H1 (cell line): ENCODE results near the gene SLC38A8.

ENCODE experiments used
- BRCA1 ChIP-seq: IDR thresholded peaks from 2 replicates; pipeline ENCODE4 v1.6.1; 2012; ENCODE audit warnings: low read depth, low read length, improper control_type of control experiment
- CREB1 ChIP-seq: IDR thresholded peaks from 2 replicates; pipeline ENCODE4 v1.6.1; 2012; ENCODE audit warnings: inconsistent platforms
- EZH2 ChIP-seq: fragments of 200-600 bp; sonication (generic); IDR thresholded peaks from 2 replicates; pipeline ENCODE4 v1.7.1; 2012; ENCODE audit warnings: low read depth, mild to moderate bottlenecking, moderate library complexity, low read length, inconsistent platforms; ENCODE audit not compliant: severe bottlenecking
- GTF2F1 ChIP-seq: IDR thresholded peaks from 2 replicates; pipeline ENCODE4 v1.6.1; 2012; ENCODE audit warnings: low read depth, low read length, improper control_type of control experiment, borderline replicate concordance
- HDAC6 ChIP-seq: IDR thresholded peaks from one replicate; pipeline ENCODE4 v1.7.1; 2012; ENCODE audit warnings: low read depth, mild to moderate bottlenecking, inconsistent platforms, low read length, moderate library complexity
- KDM1A ChIP-seq: fragments of 200-600, 300-600 bp; sonication (generic); IDR thresholded peaks from 2 replicates; pipeline ENCODE4 v1.7.1; 2016; ENCODE audit warnings: mild to moderate bottlenecking, low read length, borderline replicate concordance
- NRF1 ChIP-seq: IDR thresholded peaks from 2 replicates; pipeline ENCODE4 v1.6.1; 2011; ENCODE audit warnings: mild to moderate bottlenecking, low read depth, low read length, improper control_type of control experiment
- RFX5 ChIP-seq: IDR thresholded peaks from 2 replicates; pipeline ENCODE4 v1.6.1; 2011; ENCODE audit warnings: low read depth, low read length, improper control_type of control experiment, borderline replicate concordance
- RNF2 ChIP-seq: fragments of 200-900, 300-1000 bp; sonication (generic); IDR thresholded peaks from 2 replicates; pipeline ENCODE4 v1.7.1; 2016; ENCODE audit warnings: borderline replicate concordance, low read depth, mild to moderate bottlenecking, antibody characterized with exemption, low read length; ENCODE audit not compliant: poor library complexity, severe bottlenecking; ENCODE audit errors: missing control alignments
- SAP30 ChIP-seq: fragments of 300-600 bp; sonication (generic); IDR thresholded peaks from 2 replicates; pipeline ENCODE4 v1.7.1; 2012; ENCODE audit warnings: low read length, moderate library complexity, mild to moderate bottlenecking, inconsistent platforms; ENCODE audit not compliant: insufficient read depth, insufficient replicate concordance
- SP4 ChIP-seq: IDR thresholded peaks from 2 replicates; pipeline ENCODE4 v1.6.1; 2012; ENCODE audit warnings: low read length, inconsistent platforms
- TF ChIP-seq, protein P1 (sequence below), 3 experiments: IDR thresholded peaks; 1 replicate in 2 of 3; 2 replicates in 1 of 3; pipeline versions ENCODE4 v1.5.1 to v1.6.1; 2011; ENCODE audit warnings: low read length in 3 of 3, mild to moderate bottlenecking in 3 of 3, inconsistent platforms in 2 of 3, low read depth in 1 of 3, moderate library complexity in 1 of 3; ENCODE audit not compliant: insufficient read depth in 1 of 3; ENCODE audit errors: control extremely low read depth in 1 of 3

DNA sequence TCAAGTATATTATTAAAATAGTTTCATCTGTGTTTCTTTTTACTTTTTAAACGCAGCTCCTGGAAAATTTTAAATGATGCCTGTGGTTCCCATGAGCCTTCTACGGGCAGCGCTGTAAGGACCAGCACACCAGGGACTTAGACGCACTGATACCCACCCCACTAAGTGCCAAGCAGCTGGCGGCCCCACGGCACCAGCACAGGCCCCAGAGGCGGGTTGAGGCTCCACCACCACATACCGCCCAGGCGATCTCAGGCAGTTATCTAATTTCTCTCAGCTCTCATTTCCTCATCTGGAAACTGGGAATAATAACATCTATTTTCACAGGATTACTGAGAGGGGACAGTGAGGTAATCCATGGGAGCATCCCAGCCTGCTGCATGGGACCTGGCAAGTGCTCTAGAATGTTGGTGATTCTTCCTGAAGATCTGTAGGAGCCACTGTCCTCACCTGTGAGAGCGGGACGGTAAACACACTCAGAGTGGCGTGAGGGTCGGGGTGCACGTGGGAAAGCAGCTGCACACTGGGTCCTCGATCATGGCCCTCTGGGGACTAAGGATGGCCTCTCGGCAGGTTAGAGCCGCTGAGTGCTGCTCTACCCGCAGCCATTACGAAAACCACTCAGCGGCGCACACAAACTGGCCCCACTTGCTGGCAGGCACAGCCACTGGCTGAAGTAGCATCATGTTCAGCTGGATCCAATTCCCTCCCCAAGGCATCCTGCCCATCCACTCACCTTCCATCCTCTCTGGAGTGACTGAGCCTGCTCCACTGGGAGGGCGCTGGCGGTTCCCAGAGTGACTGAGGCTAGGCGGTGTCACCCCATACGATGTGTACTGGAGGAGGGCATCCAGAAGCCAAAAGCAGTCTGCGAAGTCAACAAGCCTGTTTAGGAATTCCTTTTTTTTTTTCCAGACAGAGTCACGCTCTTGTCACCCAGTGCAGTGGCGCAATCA, 17.6 kb upstream of the SLC38A8 start:
- TF ChIP-seq SAP30 = no peak
- no peak for TF ChIP-seq CREB1
- TF ChIP-seq, protein P1, sequence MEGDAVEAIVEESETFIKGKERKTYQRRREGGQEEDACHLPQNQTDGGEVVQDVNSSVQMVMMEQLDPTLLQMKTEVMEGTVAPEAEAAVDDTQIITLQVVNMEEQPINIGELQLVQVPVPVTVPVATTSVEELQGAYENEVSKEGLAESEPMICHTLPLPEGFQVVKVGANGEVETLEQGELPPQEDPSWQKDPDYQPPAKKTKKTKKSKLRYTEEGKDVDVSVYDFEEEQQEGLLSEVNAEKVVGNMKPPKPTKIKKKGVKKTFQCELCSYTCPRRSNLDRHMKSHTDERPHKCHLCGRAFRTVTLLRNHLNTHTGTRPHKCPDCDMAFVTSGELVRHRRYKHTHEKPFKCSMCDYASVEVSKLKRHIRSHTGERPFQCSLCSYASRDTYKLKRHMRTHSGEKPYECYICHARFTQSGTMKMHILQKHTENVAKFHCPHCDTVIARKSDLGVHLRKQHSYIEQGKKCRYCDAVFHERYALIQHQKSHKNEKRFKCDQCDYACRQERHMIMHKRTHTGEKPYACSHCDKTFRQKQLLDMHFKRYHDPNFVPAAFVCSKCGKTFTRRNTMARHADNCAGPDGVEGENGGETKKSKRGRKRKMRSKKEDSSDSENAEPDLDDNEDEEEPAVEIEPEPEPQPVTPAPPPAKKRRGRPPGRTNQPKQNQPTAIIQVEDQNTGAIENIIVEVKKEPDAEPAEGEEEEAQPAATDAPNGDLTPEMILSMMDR (IDR thresholded peaks at IDR 0.05; ENCODE audit: control extremely low read depth in 1 of 3, insufficient read depth in 1 of 3, low read depth in 1 of 3, low read length in 3 of 3) = no peak
- no peak for TF ChIP-seq EZH2
- no peak for TF ChIP-seq NRF1
- no peak for TF ChIP-seq GTF2F1
- no peak for TF ChIP-seq SP4
- no peak for TF ChIP-seq RFX5
- TF ChIP-seq BRCA1 = no peak
- no peak for TF ChIP-seq RNF2
- TF ChIP-seq KDM1A = no peak
- TF ChIP-seq HDAC6 = no peak
